Trophoblast cell (in vitro differentiated cells and primary cell): ENCODE measurements around the gene LYPD6B.

Experiments used
- DNase-seq, 2 donors: peaks; one replicate each; pipeline ENCODE4 v3.0.0-alpha.2; 2016
- H2AFZ ChIP-seq: 2 replicates; pipeline ENCODE4 v1.6.1; 2013; ENCODE audit warnings: low read length, moderate library complexity, mild to moderate bottlenecking; ENCODE audit not compliant: insufficient read depth, poor library complexity
- H2AK5ac ChIP-seq: 2 replicates; pipeline ENCODE4 v1.6.1; 2013; ENCODE audit warnings: mild to moderate bottlenecking, low read length
- H2BK120ac ChIP-seq: 2 replicates; pipeline ENCODE4 v1.6.1; 2013; ENCODE audit warnings: low read length, mild to moderate bottlenecking, moderate library complexity; ENCODE audit not compliant: insufficient read depth, poor library complexity
- H2BK12ac ChIP-seq: 2 replicates; pipeline ENCODE4 v1.6.1; 2013; ENCODE audit warnings: mild to moderate bottlenecking, low read length, moderate library complexity
- H2BK5ac ChIP-seq: 2 replicates; pipeline ENCODE4 v1.6.1; 2013; ENCODE audit warnings: low read length, low read depth, moderate library complexity, mild to moderate bottlenecking; ENCODE audit not compliant: poor library complexity
- H3K14ac ChIP-seq: 2 replicates; pipeline ENCODE4 v1.6.1; 2013; ENCODE audit warnings: mild to moderate bottlenecking, low read length
- H3K18ac ChIP-seq: 2 replicates; pipeline ENCODE4 v1.6.1; 2013; ENCODE audit warnings: mild to moderate bottlenecking, low read length
- H3K23ac ChIP-seq: 2 replicates; pipeline ENCODE4 v1.6.1; 2013; ENCODE audit warnings: low read length
- H3K27ac ChIP-seq: 2 replicates; pipeline ENCODE4 v1.5.1; 2013; ENCODE audit warnings: low read depth, mild to moderate bottlenecking, inconsistent platforms, low read length, moderate library complexity
- H3K27me3 ChIP-seq: 2 replicates; pipeline ENCODE4 v1.6.1; 2013; ENCODE audit warnings: inconsistent platforms, mild to moderate bottlenecking, low read length, moderate library complexity; ENCODE audit not compliant: insufficient read depth
- H3K36me3 ChIP-seq, 2 experiments: 1 replicate in 1 of 2; 2 replicates in 1 of 2; pipeline ENCODE4 v1.6.1; 2013; ENCODE audit warnings: low read length in 2 of 2, mild to moderate bottlenecking in 2 of 2, moderate library complexity in 1 of 2; ENCODE audit not compliant: insufficient read depth in 2 of 2, control insufficient read depth in 1 of 2
- H3K4ac ChIP-seq: 2 replicates; pipeline ENCODE4 v1.6.1; 2013; ENCODE audit warnings: low read depth, mild to moderate bottlenecking, low read length, moderate library complexity
- H3K4me1 ChIP-seq, 2 experiments: 1 replicate in 1 of 2; 2 replicates in 1 of 2; pipeline ENCODE4 v1.6.1; 2013; ENCODE audit warnings: low read length in 2 of 2, mild to moderate bottlenecking in 2 of 2, moderate library complexity in 1 of 2; ENCODE audit not compliant: insufficient read depth in 2 of 2, control insufficient read depth in 1 of 2
- H3K4me2 ChIP-seq: 2 replicates; pipeline ENCODE4 v1.6.1; 2013; ENCODE audit warnings: inconsistent platforms, mild to moderate bottlenecking, low read length, moderate library complexity
- H3K4me3 ChIP-seq: 2 replicates; pipeline ENCODE4 v1.5.1; 2013; ENCODE audit warnings: mild to moderate bottlenecking, low read depth, low read length, inconsistent platforms
- H3K79me1 ChIP-seq: one replicate; pipeline ENCODE4 v1.6.1; 2013; ENCODE audit warnings: low read length
- H3K79me2 ChIP-seq: 2 replicates; pipeline ENCODE4 v1.6.1; 2013; ENCODE audit warnings: low read length, mild to moderate bottlenecking; ENCODE audit not compliant: control insufficient read depth, insufficient read depth, poor library complexity
- H3K9ac ChIP-seq: 2 replicates; pipeline ENCODE4 v1.6.1; 2013; ENCODE audit warnings: mild to moderate bottlenecking, low read length
- H3K9me3 ChIP-seq: 2 replicates; pipeline ENCODE4 v1.6.1; 2013; ENCODE audit warnings: low read depth, mild to moderate bottlenecking, control low read depth, inconsistent platforms, low read length; ENCODE audit not compliant: insufficient read depth
- H4K12ac ChIP-seq: 2 replicates; pipeline ENCODE4 v1.6.1; 2013; ENCODE audit warnings: low read depth, mild to moderate bottlenecking, low read length, moderate library complexity
- H4K8ac ChIP-seq: 2 replicates; pipeline ENCODE4 v1.6.1; 2013; ENCODE audit warnings: low read depth, mild to moderate bottlenecking, low read length, moderate library complexity
- H4K91ac ChIP-seq: one replicate; pipeline ENCODE4 v1.6.1; 2013; ENCODE audit warnings: low read depth, mild to moderate bottlenecking, low read length, moderate library complexity
- WGBS: extraction: QIAGEN DNeasy Blood & Tissue Kit; methylation state at CpG from one replicate; pipeline ENCODE4 v1.1.7; 2013; ENCODE audit warnings: missing lambda C conversion rate; ENCODE audit not compliant: insufficient read length, insufficient coverage; ENCODE audit errors: extremely low coverage; 5-methylcytosine and 5-hydroxymethylcytosine counted together

The LYPD6B gene

GRCh38 chr2:149189769-149190168, 151.3 kb downstream of the LYPD6B start:
- H3K9me3 ChIP-seq: no peaks in the 10 kb centered on the region
- H3K23ac ChIP-seq: no peak overlapping the region
- no peak overlapping the region for H2AFZ ChIP-seq
- H2BK120ac ChIP-seq: no peak overlapping the region
- H2BK5ac ChIP-seq: no peak overlapping the region
- no peaks in the 10 kb centered on the region for H3K79me2 ChIP-seq
- H3K4me3 ChIP-seq: no peak overlapping the region
- H3K79me1 ChIP-seq: no peaks in the 10 kb centered on the region
- no peaks in the 10 kb centered on the region for H3K4me1 ChIP-seq
- no peak overlapping the region for H4K8ac ChIP-seq
- no peak for DNase-seq
- no peak overlapping the region for H3K18ac ChIP-seq
- H2BK12ac ChIP-seq: no peak overlapping the region
- H4K91ac ChIP-seq: no peak overlapping the region
- H2AK5ac ChIP-seq: no peak overlapping the region
- no peak overlapping the region for H3K9ac ChIP-seq
- no peak overlapping the region for H4K12ac ChIP-seq
- H3K4me2 ChIP-seq: no peak overlapping the region
- no peaks in the 10 kb centered on the region for H3K27me3 ChIP-seq
- no peak overlapping the region for H3K4ac ChIP-seq
- no peak overlapping the region for H3K27ac ChIP-seq
- no peak overlapping the region for H3K14ac ChIP-seq
- no peaks in the 10 kb centered on the region for H3K36me3 ChIP-seq

DNA sequence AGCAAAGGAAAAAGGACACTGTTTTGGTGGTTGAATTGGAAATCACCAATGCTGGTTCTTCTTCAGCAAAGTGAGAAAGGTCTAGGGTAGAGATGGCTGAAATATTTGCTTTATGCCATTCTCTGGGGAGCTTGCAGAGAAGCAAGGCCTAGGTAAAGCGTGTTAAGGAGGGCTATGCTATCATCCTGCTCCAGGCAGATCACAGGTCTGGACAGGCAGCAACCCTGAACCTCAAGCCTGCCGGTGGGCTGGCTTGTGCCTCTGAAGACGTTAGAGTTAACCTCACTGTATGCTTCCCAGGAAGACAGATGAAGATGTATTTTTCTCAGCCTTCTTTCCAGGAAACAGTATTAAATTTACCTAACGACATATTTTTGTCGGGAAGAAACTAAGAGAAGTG, 153.4 kb downstream of the LYPD6B start:
- Histone ChIP-seq H3K14ac (no peak overlapping the region), H3K36me3 (no peaks in the 10 kb centered on the region)

GRCh38 chr2:149192427-149192826, 153.9 kb downstream of the LYPD6B start:
- Histone ChIP-seq H3K23ac (no peak overlapping the region), H3K79me2 (no peaks in the 10 kb centered on the region), H3K4me3 (no peak overlapping the region), H3K18ac (no peak overlapping the region), H4K8ac (no peak overlapping the region), H3K27ac (no peak overlapping the region), H3K4ac (no peak overlapping the region), H2AFZ (no peak overlapping the region), H2AK5ac (no peak overlapping the region), H4K91ac (no peak overlapping the region), H2BK12ac (no peak overlapping the region), H3K9ac (no peak overlapping the region), H3K14ac (no peak overlapping the region), H2BK5ac (no peak overlapping the region), H3K79me1 (no peaks in the 10 kb centered on the region), H2BK120ac (no peak overlapping the region), H3K4me2 (no peak overlapping the region), H3K9me3 (no peaks in the 10 kb centered on the region), H3K36me3 (no peaks in the 10 kb centered on the region), H3K27me3 (no peaks in the 10 kb centered on the region), H3K4me1 (no peaks in the 10 kb centered on the region), H4K12ac (no peak overlapping the region)
- DNase-seq: no peak
- no CpG with 5 or more reads among the region's 1 CpG for WGBS

More for the DNA sequence above, 153.4 kb downstream of the LYPD6B start:
- no peak overlapping the region for H2BK5ac ChIP-seq
- no peaks in the 10 kb centered on the region for H3K79me2 ChIP-seq
- no peaks in the 10 kb centered on the region for H3K27me3 ChIP-seq
- no peak overlapping the region for H4K8ac ChIP-seq
- H2BK120ac ChIP-seq: no peak overlapping the region
- H3K4me1 ChIP-seq: no peaks in the 10 kb centered on the region
- DNase-seq: no peak
- no peak overlapping the region for H4K91ac ChIP-seq
- no peak overlapping the region for H2AFZ ChIP-seq
- H2BK12ac ChIP-seq: no peak overlapping the region
- no peak overlapping the region for H3K4me3 ChIP-seq
- H3K18ac ChIP-seq: no peak overlapping the region
- no peak overlapping the region for H4K12ac ChIP-seq
- no peaks in the 10 kb centered on the region for H3K79me1 ChIP-seq
- no peak overlapping the region for H3K4ac ChIP-seq
- H3K9me3 ChIP-seq: no peaks in the 10 kb centered on the region
- H3K27ac ChIP-seq: no peak overlapping the region
- H3K4me2 ChIP-seq: no peak overlapping the region
- H3K23ac ChIP-seq: no peak overlapping the region
- no peak overlapping the region for H2AK5ac ChIP-seq
- no CpG with 5 or more reads among the region's 5 CpGs for WGBS
- H3K9ac ChIP-seq: no peak overlapping the region

DNA sequence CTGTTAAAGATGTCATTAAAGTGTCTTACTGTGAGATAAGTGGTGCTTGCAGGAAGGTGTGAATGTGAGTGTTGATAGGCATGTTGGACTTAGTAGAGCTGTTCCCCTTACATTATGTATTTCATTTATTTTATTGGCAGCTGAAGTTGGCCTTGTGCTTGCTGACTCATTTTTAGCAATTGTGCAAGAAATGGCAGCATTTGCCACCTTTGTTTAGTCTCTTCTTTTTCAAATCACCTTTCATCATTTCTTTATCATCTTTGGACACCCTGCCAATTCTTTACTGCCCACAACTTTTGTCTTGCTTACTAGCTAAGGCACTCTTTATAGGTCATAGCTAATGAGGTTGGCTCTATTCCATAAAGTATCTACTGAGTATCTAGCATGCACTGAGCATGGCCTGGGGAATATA, 161.6 kb downstream of the LYPD6B start:
- DNase-seq: no peak
- H4K91ac ChIP-seq: no peak overlapping the region

More for the DNA sequence above, 161.6 kb downstream of the LYPD6B start:
- no peak overlapping the region for H3K23ac ChIP-seq
- no peaks in the 10 kb centered on the region for H3K79me2 ChIP-seq
- H3K4ac ChIP-seq: no peak overlapping the region
- H3K4me2 ChIP-seq: no peak overlapping the region
- no peak overlapping the region for H2AK5ac ChIP-seq
- no peak overlapping the region for H2BK5ac ChIP-seq
- H4K8ac ChIP-seq: no peak overlapping the region
- H3K18ac ChIP-seq: no peak overlapping the region
- H2BK120ac ChIP-seq: no peak overlapping the region
- H3K14ac ChIP-seq: no peak overlapping the region
- no peak overlapping the region for H3K4me3 ChIP-seq
- peaks cover 0 to 6% of the 10 kb centered on the region in 2 experiments for H3K4me1 ChIP-seq
- no peak overlapping the region for H2AFZ ChIP-seq
- H3K36me3 ChIP-seq: peaks cover 0 to 2% of the 10 kb centered on the region in 2 experiments
- H4K12ac ChIP-seq: no peak overlapping the region
- no peak overlapping the region for H3K9ac ChIP-seq
- H3K9me3 ChIP-seq: no peaks in the 10 kb centered on the region
- no peak overlapping the region for H2BK12ac ChIP-seq
- H3K79me1 ChIP-seq: peaks cover 3% of the 10 kb centered on the region
- no peaks in the 10 kb centered on the region for H3K27me3 ChIP-seq
- H3K27ac ChIP-seq: no peak overlapping the region
